Erythroblast (primary cell): Measurements from ENCODE around the gene CAMSAP2.

ENCODE experiments used
- DNase-seq, 2 experiments: peaks; one replicate each; lab custom pipeline; 2025; lab: John Stamatoyannopoulos, UW
- GATA1 ChIP-seq: IDR thresholded peaks from 2 replicates; pipeline ENCODE4 v1.6.1; 2011; ENCODE audit warnings: low read depth, mild to moderate bottlenecking, control low read depth, low read length, moderate library complexity
- POLR2A ChIP-seq: IDR thresholded peaks from 2 replicates; pipeline ENCODE4 v1.6.1; 2011; ENCODE audit warnings: mild to moderate bottlenecking, low read length

The CAMSAP2 gene

GRCh38 chr1:200906491-200906890 lies 167.8 kb downstream of the CAMSAP2 start:
- no peak for DNase-seq
- TF ChIP-seq GATA1: no peak
- no peak for TF ChIP-seq POLR2A

GRCh38 chr1:200907611-200908097 lies 169.0 kb downstream of the CAMSAP2 start:
- no peak for DNase-seq
- TF ChIP-seq GATA1: no peak
- no peak for TF ChIP-seq POLR2A

- no peak for TF ChIP-seq POLR2A
- DNase-seq: no peak
These were observed 169.6 kb downstream of the CAMSAP2 start for GRCh38 chr1:200908191-200908868.

GRCh38 chr1:200909071-200909470 lies 170.4 kb downstream of the CAMSAP2 start:
- TF ChIP-seq POLR2A (no peak), GATA1 (no peak)
- no peak for DNase-seq

- TF ChIP-seq GATA1 (no peak), POLR2A (no peak)
- no peak for DNase-seq
These were observed 171.1 kb downstream of the CAMSAP2 start for GRCh38 chr1:200909757-200910239.
